Activated T-helper 1 cell treated with Interleukin-2 at 50 U/mL for 16 hours (primary cell): ENCODE measurements around the gene SIK3.
A peak's percentile ranks its signal among the peaks of the same experiment; 100 is the strongest.

Experiments used
- DNase-seq: peaks from one replicate; pipeline ENCODE4 v3.0.0-alpha.2; 2020; ENCODE audit warnings: low read depth

The SIK3 gene

DNA sequence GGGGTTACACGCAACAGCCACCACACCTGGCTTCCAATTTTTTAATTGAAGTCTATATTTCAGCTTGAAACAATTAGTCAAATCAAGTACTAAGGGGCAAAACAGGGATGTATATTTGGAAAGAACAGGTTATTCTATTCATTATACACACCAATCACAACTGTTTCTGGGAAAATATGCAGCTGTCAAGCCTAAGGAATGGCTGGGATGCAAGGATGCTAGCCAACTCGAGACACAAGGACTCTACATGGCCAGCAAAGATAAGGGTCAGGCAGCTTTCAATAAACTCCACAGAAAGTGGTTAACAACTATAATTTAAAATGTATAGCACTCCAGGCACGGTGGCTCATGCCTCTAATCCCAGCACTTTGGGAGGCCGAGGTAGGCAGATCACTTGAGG, 134.0 kb downstream of the SIK3 start:
- no peak for DNase-seq

- no peak for DNase-seq
These were observed 134.4 kb downstream of the SIK3 start for GRCh38 chr11:116963813-116964212.

DNA sequence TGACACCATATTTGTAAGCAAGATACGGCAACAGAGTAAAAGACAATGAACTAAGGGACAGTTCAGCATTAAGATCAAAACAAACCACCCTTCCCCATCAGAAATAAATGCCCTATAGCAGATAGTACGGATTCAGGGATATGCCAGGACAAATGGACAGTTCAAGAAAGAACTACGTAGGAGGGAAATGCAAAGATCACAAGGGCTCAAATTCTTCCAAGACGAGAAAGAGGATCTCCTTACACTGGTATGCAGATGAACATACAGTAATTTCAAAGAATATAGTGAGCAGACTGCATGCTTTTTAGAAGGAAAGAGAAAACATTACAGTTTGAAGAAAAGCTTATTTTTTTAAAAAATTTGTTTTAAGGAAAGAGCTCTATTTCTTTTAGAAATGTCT, 136.1 kb downstream of the SIK3 start:
- DNase-seq: no peak

- DNase-seq: no peak
These were observed 137.3 kb downstream of the SIK3 start for GRCh38 chr11:116960930-116961329.

DNA sequence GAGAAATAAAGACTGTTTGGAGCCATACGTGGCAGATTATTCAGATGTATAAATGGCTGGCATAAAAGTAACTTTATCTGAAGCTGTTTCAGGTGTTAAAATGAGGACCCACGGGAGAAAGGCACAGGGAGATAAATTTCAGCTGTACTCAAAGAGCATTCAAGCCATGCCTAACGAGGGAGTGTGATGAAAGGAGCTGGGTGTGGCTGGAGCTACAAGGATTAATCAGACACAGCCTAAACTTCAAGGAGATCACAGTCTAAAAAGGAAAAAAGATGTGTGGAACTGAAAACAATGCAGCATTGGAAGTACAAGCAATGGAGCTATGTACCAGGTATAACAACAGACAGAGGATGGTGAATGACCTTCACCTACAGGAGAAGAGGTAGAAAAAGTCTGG, 140.0 kb downstream of the SIK3 start:
- no peak for DNase-seq

DNA sequence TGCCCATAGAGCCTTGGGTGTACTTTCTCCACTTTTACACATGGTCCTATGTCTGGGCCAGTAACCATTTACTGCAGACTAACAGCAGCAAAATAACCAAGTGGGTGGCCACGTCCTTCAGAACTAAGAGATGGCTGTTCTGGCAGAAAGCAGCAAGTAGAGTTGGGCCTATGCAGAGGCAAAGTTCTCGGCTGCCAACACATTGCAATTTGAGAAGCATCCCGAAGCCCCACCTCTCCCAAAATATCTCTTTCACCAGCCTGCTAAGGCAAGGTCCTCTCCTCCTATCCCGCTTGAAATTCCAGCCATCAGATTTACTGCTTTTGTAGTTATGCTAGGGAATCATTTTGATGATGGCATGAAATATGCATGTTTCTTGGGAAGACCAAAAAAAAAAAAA, 142.3 kb downstream of the SIK3 start:
- DNase-seq: no peak

DNA sequence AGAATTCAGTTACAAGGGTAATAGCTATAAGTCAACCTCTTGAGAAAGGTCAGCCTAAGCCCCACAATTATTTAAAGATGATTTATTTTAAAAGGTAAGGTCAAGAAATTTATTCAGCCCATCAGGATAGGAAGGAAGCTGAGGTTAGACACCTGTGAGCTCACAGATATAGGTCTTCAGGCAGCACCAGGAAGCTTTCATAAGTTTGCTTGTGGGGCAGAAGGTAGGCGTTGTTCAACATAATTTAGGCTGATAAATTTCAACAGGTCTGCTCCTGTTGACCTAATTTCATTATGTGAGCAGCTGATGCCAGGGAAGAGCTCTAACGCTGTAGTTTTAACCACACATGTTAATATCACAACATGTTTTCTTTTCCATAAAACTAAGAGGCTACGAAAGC, 142.7 kb downstream of the SIK3 start:
- DNase-seq: no peak

- DNase-seq: no peak
These were observed 144.5 kb downstream of the SIK3 start for GRCh38 chr11:116953530-116954285.

- no peak for DNase-seq
These were observed 146.5 kb downstream of the SIK3 start for GRCh38 chr11:116951762-116952161.

DNA sequence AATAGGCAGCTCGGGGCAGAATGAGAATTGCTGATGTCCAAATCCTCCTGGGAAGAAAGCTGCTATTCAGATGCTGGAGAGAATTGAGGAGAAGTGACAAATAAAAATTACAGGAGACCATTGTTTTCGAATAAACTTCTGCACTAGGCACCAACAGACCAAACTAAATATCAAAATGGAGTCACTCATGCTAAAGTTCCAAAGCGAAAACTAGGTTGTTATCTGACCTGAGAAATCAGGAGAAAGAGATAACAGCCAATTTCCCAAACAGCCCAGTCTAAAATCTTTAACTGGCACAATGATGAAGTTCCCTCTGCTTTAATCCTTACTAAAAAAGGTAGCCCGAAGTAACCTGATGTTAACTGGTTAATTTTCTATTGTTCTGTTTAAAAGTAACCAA, 148.0 kb downstream of the SIK3 start:
- DNase-seq: no peak

DNA sequence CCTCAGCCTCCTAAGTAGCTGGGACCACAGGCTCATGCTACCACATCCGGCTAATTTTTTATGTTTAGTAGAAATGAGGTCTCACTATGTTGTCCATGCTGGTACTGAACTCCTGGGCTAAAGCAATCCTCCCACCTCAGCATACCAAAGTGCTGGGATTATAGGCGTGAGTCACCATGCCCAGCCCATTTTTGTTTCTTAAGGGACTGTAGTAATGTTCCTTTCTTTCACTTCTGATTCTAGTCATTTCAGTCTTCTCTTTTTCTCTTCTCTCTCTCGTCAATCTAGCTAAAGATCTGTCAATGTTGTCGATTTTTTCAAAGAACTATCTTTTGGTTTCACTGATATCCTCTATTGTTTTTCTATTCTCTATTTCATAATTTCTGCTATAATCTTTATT, 149.8 kb downstream of the SIK3 start:
- DNase-seq: no peak

DNA sequence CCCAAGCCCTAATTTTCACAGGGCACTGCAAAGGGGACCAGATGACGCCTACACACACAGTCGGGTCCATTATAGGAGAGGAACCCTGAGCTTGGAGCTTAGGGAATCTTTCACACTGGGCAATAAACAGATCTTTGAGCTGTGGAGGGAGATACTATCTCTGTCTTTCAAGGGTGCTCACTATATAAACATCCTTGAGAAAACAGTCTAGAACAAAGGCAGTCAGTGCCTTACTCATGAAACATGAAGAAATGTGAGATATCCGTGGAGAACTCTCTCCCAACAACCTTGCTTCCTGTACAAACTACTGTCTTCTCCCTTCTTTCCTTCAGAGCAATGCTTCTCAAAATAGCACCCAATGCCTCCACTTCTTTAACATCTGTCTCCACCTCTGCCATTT, 151.8 kb downstream of the SIK3 start:
- no peak for DNase-seq

GRCh38 chr11:116939499-116939898, 158.7 kb downstream of the SIK3 start:
- DNase-seq: no peak

- no peak for DNase-seq
These were observed 159.7 kb downstream of the SIK3 start for GRCh38 chr11:116938471-116939070.

DNA sequence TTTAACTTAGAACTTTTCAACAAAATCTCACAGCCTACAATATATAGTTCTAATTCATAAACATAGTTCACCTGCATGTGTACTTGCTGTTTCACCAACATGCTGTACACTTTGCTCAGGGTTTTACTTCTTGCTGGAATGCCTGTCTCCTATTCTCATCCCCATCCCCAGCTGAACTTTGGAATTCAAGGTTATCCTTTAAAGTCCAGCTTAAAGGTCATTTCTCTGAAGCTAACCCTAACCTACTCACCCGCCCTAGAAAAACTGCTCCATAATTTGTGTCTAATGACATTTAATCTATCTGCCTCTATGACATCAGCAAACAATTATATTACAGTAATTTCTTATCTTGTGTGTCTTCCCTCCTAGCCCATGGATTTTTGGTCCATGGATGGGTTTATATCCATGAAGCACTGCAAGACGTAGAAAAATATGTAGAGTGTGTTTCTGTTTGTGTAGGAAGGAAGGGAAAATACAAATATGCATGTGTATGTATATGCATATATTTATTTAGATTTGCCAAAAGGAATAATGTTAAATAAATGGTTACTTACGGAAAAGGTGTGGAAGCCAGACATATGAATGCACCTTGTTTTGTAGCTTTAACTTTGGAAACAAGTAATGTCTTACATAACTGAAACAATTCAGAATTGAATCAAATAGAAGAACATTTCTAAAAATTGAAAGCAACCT, 161.3 kb downstream of the SIK3 start:
- DNase-seq: no peak

- DNase-seq: no peak
These were observed 162.7 kb downstream of the SIK3 start for GRCh38 chr11:116935514-116935913.

- DNase-seq: no peak
These were observed 163.1 kb downstream of the SIK3 start for GRCh38 chr11:116935089-116935488.

- no peak for DNase-seq
These were observed 164.3 kb downstream of the SIK3 start for GRCh38 chr11:116933961-116934360.

- no peak for DNase-seq
These were observed 166.0 kb downstream of the SIK3 start for GRCh38 chr11:116932181-116932580.

- DNase-seq: peak; percentile 11
These were observed 166.8 kb downstream of the SIK3 start for GRCh38 chr11:116931206-116931953.

- DNase-seq: no peak
These were observed 167.6 kb downstream of the SIK3 start for GRCh38 chr11:116930586-116930985.

DNA sequence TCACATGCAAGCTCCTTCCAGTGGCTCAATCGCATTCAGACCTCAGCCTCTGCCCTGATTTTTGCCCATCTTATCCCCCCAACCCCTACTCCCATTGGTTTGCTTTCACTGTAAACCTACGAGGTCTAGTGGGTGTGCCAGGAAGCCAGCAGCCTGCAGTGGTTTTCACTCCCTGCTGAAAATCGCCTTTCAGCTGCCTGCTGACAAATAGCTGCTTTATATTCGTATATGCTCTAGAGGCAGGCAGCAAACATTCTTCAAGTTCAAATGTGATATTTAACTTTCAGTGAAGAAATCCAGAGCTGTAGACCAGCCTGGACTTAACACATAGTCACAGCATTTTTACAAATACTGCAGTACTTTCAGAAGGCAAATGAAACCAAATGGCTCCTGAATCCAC, 168.1 kb downstream of the SIK3 start:
- peak; percentile 18 for DNase-seq
